CD4-positive, alpha-beta T cell treated with Interleukin-17A for 4 hours (primary cell): Measurements from ENCODE around the gene HMGN3.

Experiments
- DNase-seq: peaks from one replicate; pipeline ENCODE4 v3.0.0-alpha.2; 2020; ENCODE audit warnings: mixed read lengths

The HMGN3 gene

DNA sequence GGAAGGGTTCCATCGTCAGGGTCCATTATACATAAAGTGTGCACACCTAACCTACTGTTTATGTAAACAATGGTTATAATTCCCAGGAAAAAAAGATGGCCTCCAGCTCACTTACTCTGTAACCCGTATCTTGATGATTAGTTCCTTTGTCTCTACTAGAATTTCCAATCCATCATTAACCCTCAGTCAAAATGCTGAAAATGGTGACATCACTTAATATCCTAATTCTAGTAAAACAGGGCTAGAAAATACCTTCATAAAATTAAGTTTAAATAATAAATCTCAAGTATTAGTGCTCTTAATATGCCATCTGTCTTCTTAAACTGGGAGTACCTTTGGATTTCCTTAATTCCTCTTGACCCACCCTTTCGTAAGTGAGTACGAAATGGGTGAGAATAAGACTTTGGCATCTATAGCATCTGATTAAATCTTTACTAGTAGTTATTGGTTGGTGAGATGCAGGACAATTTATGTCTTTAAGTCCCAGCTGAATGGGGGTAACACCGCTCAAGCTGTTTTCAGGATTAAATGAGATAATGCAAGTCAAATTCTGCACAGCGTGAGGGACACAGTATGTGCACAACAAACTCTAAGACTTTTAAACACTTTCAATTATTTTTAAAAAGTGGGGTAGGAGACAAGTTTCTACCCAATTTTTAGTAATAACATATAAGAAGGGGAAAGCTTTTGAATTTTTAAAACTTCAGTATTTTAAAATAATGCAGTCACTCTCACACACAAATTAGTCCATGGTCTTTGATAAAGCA is 1.6 kb downstream of the HMGN3 start:
- no peak for DNase-seq

- no peak for DNase-seq
These were observed 2.8 kb downstream of the HMGN3 start for GRCh38 chr6:79231666-79232065.

GRCh38 chr6:79231101-79231500 is 3.4 kb downstream of the HMGN3 start:
- no peak for DNase-seq

DNA sequence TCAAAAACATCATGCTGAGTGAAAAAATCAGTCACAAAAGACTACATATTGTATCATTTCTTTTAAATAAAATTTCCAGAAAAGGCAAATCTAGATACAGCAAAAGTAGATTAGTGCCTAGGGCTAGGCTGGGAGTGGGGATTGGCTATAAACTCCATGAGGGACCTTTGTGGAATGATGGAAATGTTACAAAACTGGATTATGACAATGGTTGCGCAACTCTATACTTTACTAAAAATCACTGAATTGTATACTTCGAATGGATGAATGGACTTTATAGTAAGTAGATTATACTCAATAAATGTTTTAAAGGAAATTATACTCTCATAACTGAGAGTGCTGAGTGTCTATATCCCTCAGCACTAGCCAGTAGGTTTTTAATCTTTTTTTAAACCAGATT is 4.3 kb downstream of the HMGN3 start:
- no peak for DNase-seq

GRCh38 chr6:79227445-79227844 is 7.0 kb downstream of the HMGN3 start:
- DNase-seq = no peak

DNA sequence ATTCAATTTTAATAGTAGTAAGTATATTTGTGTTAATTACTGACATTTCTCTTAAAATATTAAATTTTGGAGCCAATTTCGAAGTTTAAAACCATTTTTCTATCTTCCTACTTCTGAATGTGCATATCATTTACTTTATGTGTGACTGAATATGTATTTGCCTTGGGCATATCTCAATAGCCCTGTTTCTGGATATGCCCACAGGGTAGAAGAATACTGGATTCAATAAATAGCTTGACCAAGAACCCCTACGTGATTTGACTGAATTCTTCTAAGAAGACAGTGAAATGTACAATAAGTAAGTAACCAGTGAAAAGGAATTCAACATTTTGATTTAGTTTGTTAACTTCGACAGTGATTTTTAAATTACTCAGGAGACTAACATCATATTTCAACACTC is 7.8 kb downstream of the HMGN3 start:
- DNase-seq = no peak

DNA sequence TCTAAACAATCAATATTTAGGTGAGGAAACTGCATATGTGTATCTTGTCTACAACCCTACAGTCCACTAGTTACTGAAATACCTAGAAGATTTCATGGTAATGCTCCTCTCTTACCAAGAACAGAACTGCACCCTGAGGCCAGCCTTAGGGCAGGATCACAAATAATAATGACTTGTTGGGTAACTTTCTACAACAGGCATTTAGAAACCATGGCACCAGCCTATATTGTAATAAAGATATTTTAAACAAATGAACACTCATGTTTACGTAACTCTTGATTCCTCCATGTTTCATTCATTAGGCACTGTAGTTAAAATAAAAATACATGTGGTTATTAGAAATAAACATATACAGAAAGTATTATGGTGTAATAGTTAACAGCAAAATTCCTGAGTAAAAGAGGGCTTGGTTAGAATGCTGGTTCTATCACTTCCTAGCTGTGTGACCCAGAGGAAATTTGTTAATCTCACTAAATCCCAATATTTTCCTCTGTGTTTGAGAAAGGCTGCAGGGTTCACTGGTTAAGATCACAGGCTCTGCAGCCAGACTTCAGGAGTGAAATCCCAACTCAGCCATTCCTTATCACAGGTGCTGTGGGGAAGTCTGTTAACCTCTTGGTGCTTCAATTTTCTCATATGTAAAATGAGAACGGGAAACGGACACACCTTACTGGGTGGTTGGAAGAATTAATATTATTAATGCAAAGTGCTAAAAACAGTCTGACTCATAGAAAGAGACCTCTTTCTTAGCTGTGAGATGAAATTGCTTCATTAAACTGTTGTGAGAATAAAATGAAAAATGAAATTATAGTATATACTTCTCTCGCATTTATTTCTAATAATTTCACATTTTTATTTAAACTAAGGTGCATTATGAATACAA is 8.5 kb downstream of the HMGN3 start:
- no peak for DNase-seq

DNA sequence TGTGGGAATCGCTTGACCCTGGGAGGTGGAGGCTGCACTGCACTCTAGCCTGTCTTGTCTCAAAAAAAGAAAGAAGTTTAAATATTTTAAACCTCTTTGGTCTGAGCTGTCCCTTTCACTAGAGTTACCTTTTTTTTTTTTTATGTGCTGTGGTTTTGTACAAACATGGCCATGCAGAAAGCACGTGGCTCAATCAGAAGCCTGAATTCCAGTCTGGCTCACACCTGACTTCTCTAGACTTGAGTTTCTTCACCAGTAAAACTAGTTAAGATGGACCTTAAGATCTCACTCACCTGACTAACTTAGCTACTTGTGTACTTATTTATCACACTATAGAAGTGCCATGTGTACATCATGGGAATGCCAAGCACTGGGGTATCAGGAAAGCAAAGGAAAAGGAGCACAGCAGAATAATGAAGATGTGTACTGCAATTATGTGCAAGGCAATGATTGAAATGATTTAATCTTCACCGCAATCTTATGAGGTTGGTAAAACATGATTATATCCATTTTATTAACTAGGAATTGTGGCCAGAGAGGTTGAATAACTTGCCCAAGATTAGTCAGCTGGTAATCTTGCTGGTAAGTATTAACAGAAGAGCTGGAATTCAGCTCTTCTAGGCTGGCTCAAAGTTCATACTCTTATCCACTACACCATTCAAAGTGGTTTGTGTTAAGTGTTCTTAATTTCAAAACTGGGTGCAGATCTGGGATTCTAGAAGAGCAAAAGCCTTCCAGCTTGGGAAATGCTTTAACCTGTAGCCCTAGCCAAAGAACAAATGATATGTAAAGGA is 10.7 kb downstream of the HMGN3 start:
- no peak for DNase-seq

GRCh38 chr6:79215213-79215824 is 19.2 kb downstream of the HMGN3 start:
- DNase-seq = no peak

- DNase-seq = no peak
These were observed 21.6 kb downstream of the HMGN3 start for GRCh38 chr6:79212859-79213258.

DNA sequence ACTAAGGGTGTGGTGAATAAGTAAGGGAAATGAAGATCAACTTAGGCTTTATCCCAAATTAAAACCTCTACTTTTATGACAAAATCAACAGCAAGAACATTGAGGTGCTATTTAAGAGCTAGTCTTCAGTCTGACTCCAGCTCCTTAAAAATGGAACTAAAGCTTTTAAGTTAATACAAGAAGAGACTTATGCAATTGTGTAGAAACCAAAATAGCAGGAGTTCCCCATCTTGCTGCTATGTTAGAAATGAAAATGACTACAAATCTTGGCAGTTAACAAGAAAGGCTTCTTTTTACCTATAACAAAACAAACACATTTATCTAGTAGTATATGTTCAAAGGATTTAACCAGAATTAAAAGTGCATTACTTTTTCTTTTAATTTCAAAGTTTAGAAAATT is 25.7 kb downstream of the HMGN3 start:
- no peak for DNase-seq

- DNase-seq = no peak
These were observed 30.7 kb downstream of the HMGN3 start for GRCh38 chr6:79203753-79204253.

DNA sequence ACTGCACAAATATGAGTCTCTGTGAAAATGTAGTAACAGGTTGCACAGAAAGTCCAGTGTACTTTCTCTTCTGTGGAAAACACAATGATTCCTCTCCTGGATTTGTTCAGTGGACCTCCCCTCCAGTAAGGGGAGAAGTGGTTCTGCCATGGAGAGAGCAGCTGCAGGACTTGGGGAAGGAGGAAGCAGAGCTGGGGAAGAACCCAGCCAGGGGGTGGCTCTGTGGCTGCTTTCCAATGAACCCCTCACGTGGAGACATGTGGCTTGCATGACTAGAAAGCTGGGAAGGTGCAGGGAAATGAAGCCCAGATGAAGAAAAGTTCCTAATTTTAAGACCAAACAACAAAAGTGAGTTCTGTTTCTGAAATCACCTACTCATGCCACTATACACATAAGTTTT is 31.9 kb downstream of the HMGN3 start:
- no peak for DNase-seq

DNA sequence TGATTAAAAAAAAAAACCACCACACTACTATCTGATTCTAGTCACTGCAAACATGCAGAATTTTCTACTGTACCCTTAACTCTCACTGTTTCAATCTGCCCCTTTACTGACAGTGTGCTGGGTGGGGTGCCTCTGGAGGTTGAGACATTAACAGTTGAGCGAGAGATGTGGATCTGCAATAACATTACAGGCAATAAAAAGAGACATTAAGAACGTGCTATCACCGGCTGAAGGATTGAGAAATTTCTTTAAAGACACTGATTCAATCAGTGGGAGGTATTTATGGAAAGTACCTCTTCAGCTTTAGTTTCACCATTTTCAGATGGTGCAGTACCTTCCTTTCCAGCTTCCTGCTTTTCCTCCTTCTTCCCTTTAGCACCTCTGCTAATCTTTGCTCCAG is 32.5 kb downstream of the HMGN3 start:
- no peak for DNase-seq

DNA sequence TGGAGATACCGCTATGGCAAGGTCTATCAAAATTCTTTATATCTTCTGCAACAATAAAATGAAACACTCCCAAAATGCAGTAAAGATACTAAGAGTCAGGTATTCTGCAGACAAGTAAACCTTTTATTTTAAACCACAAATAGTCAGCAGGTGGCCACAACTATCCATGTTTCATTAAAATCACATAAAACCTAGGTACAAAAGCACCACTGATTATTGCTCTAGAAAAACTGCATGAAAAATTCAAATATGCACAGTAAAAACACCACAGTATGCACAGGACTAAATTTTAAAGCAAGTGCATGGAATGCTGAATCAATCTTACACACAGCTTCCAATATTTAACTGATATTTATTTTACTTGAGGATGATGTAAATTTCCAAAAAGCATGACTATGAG is 33.3 kb downstream of the HMGN3 start:
- no peak for DNase-seq

DNA sequence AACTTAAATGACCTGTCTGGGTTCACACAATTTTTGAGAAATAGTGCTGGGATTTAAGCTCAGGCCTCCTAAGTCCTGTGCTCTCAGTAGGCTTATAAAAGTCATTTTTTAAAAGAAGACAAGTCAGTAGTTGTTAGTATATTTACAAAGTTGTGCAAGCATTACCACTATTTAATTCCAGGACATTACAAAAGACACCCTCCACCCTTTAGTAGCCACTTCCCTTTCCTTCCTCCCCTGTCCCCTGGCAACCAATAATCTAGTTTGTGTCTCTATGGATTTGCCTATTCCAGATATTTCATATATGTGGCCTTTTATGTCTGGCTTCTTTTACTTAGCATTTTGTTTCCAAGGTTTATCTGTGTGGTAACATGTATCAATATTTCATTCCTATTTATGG is 37.6 kb downstream of the HMGN3 start:
- no peak for DNase-seq

- DNase-seq = no peak
These were observed 40.5 kb downstream of the HMGN3 start for GRCh38 chr6:79193971-79194370.

DNA sequence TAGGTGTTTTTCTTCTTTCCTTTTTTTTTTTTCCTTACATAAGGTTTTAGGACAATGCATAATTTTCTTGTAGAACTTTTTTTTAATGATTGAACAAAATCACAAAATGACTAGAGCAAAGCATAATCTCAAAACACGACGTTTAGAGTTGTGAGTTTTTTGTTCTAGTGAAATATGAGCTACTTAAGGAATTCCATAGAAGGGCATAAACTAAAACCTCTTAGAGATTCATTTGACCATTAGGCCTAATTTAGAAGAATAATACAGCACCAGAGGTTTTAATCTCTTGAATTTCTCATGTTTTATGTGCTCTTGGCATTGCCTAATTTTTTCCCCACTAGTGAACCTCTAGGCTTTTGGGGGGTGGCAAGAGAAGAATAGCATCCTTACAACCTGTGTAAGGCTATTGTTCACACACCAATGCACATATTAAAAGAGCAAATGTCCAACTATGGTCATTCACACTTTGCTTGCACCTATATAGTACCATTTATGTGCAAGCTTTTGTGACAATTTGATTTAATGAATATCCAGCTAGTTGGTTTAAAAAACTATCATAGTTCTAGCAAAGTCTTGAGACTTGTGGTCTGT is 44.6 kb downstream of the HMGN3 start:
- no peak for DNase-seq

GRCh38 chr6:79188885-79189480 is 45.5 kb downstream of the HMGN3 start:
- no peak for DNase-seq

DNA sequence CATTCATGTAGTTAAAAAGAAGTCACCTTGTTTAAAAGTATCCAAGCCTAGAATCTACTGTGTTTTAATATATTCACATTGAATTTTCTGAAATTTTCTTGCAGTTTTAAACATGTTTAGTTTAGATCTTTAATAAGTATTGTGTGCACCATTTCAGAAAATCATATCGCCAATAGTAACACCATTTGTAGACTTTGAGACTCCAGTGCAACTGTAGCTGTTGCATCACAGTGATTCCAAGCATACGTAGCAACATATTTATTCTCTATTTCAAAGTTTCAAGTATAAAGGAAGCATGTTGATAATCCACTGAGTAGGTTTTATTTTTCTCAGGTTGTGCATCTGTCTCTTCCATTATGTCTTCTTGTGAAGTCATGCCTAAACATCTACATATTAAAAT is 46.4 kb downstream of the HMGN3 start:
- no peak for DNase-seq

DNA sequence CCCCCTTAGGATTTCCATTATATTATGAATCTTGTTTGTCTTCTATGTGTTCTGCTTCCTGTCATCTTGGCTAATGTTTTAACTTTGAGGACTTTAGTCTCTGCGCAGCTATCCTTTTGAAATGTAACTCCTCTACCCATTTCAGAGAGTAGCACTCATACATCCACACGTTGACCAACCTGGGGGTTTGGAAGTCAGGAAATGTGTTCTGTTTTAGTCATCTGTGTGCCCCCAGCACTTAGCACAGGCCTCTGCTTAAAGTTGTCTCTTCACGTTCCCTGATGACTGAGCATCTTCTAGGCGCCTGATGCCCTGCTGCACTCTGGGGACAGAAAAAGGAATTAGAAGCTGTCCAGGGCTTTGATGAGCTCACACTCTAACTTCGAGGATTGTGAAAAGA is 47.9 kb downstream of the HMGN3 start:
- no peak for DNase-seq

DNA sequence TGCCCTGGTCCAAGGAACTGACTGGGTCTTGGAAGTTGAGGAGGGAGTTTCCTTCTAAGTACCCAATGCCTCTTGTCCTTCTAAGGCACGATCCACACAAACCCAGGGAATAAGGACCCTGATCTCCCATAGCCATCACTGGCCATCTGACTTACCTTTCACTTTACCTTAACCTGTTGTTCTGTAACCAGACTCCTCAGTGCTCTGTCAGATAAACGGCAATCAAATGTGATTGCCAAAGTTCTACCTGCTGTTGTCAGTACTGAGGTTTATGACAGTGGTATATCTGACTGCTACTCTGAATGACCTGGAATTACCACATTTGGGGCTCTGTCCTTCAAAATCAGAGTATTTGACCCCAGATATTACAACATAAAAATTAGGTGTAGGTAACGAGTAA is 49.8 kb downstream of the HMGN3 start:
- DNase-seq = no peak
